Loucy (cell line): ENCODE results near the gene PUSL1.

Source experiments
- H2AFZ ChIP-seq: fragments of 200-600 bp; sonication (generic); 2 replicates; pipeline ENCODE4 v1.6.0; 2016; ENCODE audit warnings: antibody characterized with exemption, mild to moderate bottlenecking, low read length, moderate library complexity
- H3F3A ChIP-seq: fragments of 200-600 bp; 2 replicates; pipeline ENCODE4 v1.6.0; 2016; ENCODE audit warnings: antibody characterized with exemption, low read depth, mild to moderate bottlenecking
- H3K27me3 ChIP-seq: fragments of 200-600 bp; sonication (generic); 2 replicates; pipeline ENCODE4 v1.6.1; 2014; ENCODE audit warnings: low read length, mild to moderate bottlenecking; ENCODE audit not compliant: insufficient read depth, poor library complexity, severe bottlenecking
- H3K36me3 ChIP-seq: fragments of 200-600 bp; sonication (generic); 2 replicates; pipeline ENCODE4 v1.6.1; 2016; ENCODE audit warnings: low read length; ENCODE audit not compliant: insufficient read depth
- H3K4me1 ChIP-seq: fragments of 200-600 bp; sonication (generic); 2 replicates; pipeline ENCODE4 v1.5.1; 2014; ENCODE audit warnings: low read length, mild to moderate bottlenecking; ENCODE audit not compliant: insufficient read depth, poor library complexity, severe bottlenecking
- H3K4me2 ChIP-seq: fragments of 200-600 bp; sonication (generic); 2 replicates; pipeline ENCODE4 v1.6.0; 2014; ENCODE audit warnings: antibody characterized with exemption, low read length, low read depth, mild to moderate bottlenecking; ENCODE audit not compliant: poor library complexity, severe bottlenecking
- H3K4me3 ChIP-seq: fragments of 200-600 bp; sonication (generic); 2 replicates; pipeline ENCODE4 v1.5.1; 2014; ENCODE audit warnings: low read length, mild to moderate bottlenecking, mixed read lengths; ENCODE audit not compliant: poor library complexity, severe bottlenecking
- H3K79me2 ChIP-seq: fragments of 200-600 bp; sonication (generic); 2 replicates; pipeline ENCODE4 v1.6.1; 2014; ENCODE audit warnings: low read length; ENCODE audit not compliant: insufficient read depth
- H3K9ac ChIP-seq: fragments of 200-600 bp; sonication (generic); 2 replicates; pipeline ENCODE4 v1.6.0; 2014; ENCODE audit warnings: mild to moderate bottlenecking, low read depth, low read length, moderate library complexity; ENCODE audit not compliant: poor library complexity, severe bottlenecking
- H3K9me2 ChIP-seq: fragments of 200-600 bp; sonication (generic); replicated peaks from 2 replicates; pipeline ENCODE4 v1.6.1; 2016; ENCODE audit warnings: low read depth, low read length, mixed read lengths
- H3K9me3 ChIP-seq: fragments of 200-600 bp; sonication (generic); 2 replicates; pipeline ENCODE4 v1.6.1; 2014; ENCODE audit warnings: mild to moderate bottlenecking, antibody characterized with exemption, low read length, low read depth; ENCODE audit not compliant: insufficient read depth
- H4K20me1 ChIP-seq: fragments of 200-600 bp; sonication (generic); 2 replicates; pipeline ENCODE4 v1.6.0; 2014; ENCODE audit warnings: antibody characterized with exemption, low read length, mild to moderate bottlenecking; ENCODE audit not compliant: insufficient read depth, poor library complexity, severe bottlenecking
- EZH2phosphoT487 ChIP-seq: fragments of 200-600 bp; IDR thresholded peaks from 2 replicates; pipeline ENCODE4 v1.6.1; 2018; ENCODE audit warnings: antibody characterized with exemption, mild to moderate bottlenecking, moderate library complexity, borderline replicate concordance
- TF ChIP-seq, protein P1 (sequence below): fragments of 200-600 bp; sonication (generic); conservative IDR thresholded peaks from 2 replicates; pipeline ENCODE4 v1.5.1; 2014; ENCODE audit warnings: mild to moderate bottlenecking, antibody characterized with exemption, low read length

PUSL1 gene

DNA sequence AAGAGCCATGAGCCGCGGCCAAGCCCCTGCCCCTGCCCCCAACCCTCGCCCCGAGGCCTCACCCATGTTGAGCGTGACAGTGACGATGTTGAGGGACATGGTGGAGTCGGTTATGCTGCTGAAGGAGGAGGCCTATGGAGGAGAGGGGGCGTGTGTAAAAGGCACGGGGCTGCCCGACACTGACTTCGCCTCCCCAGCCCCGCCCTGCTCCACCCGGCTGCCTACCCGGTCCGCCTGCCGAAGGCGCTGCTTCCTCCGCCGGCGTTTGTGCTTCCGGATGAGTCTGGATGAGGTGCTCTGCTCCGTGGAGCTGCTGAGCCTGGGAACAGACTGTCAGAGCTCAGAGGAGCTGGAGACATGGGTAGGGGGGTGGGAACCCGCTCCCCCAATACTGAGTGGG, 31.8 kb downstream of the PUSL1 start:
- Histone ChIP-seq H3K4me2 (no peak overlapping the region), H3F3A (no peaks in the 10 kb centered on the region), H2AFZ (no peak overlapping the region), H3K79me2 (no peaks in the 10 kb centered on the region), H3K36me3 (no peaks in the 10 kb centered on the region; the same call in 1 of the 2 replicates), H3K4me3 (no peak overlapping the region), H3K9ac (no peak overlapping the region), H4K20me1 (peaks cover 9% of the 10 kb centered on the region), H3K27me3 (no peaks in the 10 kb centered on the region), H3K9me3 (no peaks in the 10 kb centered on the region), H3K9me2 (no peaks in the 10 kb centered on the region), H3K4me1 (no peaks in the 10 kb centered on the region)
- TF ChIP-seq EZH2phosphoT487, result no peak
- TF ChIP-seq, protein P1, sequence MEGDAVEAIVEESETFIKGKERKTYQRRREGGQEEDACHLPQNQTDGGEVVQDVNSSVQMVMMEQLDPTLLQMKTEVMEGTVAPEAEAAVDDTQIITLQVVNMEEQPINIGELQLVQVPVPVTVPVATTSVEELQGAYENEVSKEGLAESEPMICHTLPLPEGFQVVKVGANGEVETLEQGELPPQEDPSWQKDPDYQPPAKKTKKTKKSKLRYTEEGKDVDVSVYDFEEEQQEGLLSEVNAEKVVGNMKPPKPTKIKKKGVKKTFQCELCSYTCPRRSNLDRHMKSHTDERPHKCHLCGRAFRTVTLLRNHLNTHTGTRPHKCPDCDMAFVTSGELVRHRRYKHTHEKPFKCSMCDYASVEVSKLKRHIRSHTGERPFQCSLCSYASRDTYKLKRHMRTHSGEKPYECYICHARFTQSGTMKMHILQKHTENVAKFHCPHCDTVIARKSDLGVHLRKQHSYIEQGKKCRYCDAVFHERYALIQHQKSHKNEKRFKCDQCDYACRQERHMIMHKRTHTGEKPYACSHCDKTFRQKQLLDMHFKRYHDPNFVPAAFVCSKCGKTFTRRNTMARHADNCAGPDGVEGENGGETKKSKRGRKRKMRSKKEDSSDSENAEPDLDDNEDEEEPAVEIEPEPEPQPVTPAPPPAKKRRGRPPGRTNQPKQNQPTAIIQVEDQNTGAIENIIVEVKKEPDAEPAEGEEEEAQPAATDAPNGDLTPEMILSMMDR, result no peak

DNA sequence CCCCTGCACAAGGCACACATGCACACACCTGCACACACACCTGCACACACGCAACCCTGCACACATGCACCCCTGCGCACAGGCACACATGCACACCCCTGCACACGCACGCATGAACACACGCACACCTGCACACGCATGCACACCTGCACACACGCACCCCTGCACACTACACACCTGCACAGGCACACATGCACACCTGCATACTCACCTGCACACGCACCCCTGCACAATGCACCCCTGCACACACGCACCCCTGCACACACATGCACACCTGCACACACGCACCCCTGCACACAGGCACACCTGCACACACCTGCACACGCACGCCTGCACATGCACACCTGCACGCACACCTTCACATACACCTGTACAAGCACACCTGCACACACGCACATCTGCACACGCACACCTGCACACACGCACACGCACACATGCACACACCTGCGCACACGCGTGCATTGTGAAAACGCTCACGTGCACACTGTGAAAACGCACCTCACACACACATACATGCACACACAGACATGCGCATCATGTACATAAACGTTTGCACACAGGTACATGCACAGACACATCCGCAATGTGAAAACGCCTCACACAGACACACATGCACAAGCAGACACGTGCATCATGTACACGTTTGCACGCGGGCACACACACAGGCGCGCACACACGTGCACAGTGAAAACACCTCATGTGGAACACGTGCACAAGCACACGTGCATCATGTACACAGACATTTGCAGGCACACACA, 32.6 kb downstream of the PUSL1 start:
- Histone ChIP-seq H3K9me2 (no peaks in the 10 kb centered on the region), H3K79me2 (peaks cover 5% of the 10 kb centered on the region; the same call in 1 of the 2 replicates), H3K27me3 (no peaks in the 10 kb centered on the region), H2AFZ (no peak overlapping the region), H3K9ac (no peak overlapping the region), H3F3A (no peaks in the 10 kb centered on the region), H3K4me2 (no peak overlapping the region), H3K4me1 (no peaks in the 10 kb centered on the region), H3K36me3 (no peaks in the 10 kb centered on the region; the same call in 1 of the 2 replicates), H4K20me1 (peaks cover 9% of the 10 kb centered on the region), H3K9me3 (no peaks in the 10 kb centered on the region), H3K4me3 (no peak overlapping the region)
- TF ChIP-seq, protein P1, result no peak
- no peak for TF ChIP-seq EZH2phosphoT487

DNA sequence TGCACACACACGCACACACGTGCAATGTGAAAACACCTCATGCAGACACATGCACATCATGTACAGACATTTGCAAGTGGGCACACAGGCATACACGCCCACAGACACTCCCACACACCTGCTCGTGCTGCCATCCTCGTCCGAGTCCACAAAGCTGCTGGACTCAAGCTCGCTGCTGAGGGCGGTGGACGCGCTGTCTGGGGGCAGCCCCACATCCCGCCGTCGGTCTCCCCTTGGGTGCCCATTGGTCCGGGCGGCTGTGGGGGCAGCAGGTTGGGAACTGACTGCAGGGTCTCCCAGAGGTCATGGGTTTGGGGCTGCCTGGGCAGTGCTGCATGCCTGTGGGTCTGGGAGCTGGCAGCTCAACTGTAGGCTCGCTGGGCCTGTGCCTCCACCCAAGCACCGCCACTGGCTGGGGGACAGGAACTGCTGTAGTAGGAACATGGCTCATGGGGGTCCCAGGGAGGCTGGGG, 33.2 kb downstream of the PUSL1 start:
- Histone ChIP-seq H3K9me2 (no peaks in the 10 kb centered on the region), H3K9ac (no peak overlapping the region), H3K79me2 (peaks cover 8% of the 10 kb centered on the region; the same call in 1 of the 2 replicates), H2AFZ (no peak overlapping the region), H3K36me3 (no peaks in the 10 kb centered on the region; the same call in 1 of the 2 replicates), H3K4me2 (no peak overlapping the region), H3K9me3 (no peaks in the 10 kb centered on the region), H3K4me1 (no peaks in the 10 kb centered on the region), H4K20me1 (peaks cover 9% of the 10 kb centered on the region), H3K27me3 (no peaks in the 10 kb centered on the region), H3K4me3 (no peak overlapping the region), H3F3A (no peaks in the 10 kb centered on the region)
- TF ChIP-seq, protein P1, result no peak
- no peak for TF ChIP-seq EZH2phosphoT487
